Measurements from ENCODE around the gene DLX4. TPM values are rescaled to one million over a fixed set of nuclear protein-coding genes. Genes with fewer than 3 reads are reported as not detected.

DLX4 gene
- total RNA-seq, 1 experiment from 2014 or later: 11.2 TPM

GRCh38 chr17:49935526-49936210, 33.3 kb upstream of the DLX4 start:
- Histone ChIP-seq H3K4me1 (ENCODE audit: control insufficient read depth, insufficient read depth, low read length) (no peaks in the 10 kb centered on the region), H3K4me3 (ENCODE audit: low read depth in 2 of 2, low read length in 2 of 2) (no peak overlapping the region), H3K27ac (ENCODE audit: low read length) (no peak overlapping the region), H3K9me3 (ENCODE audit: control insufficient read depth, insufficient read depth, low read depth, low read length) (no peaks in the 10 kb centered on the region), H3K27me3 (ENCODE audit: control insufficient read depth, insufficient read depth, low read length) (no peaks in the 10 kb centered on the region), H3K36me3 (ENCODE audit: control insufficient read depth, insufficient read depth, low read length) (no peaks in the 10 kb centered on the region)
- ChIA-PET CTCF (no interaction called here), POLR2A (no interaction called here)
- intact Hi-C loops (cut with micrococcal nuclease; ENCODE audit: unreplicated experiment): no loop called here
- DNase-seq (ENCODE audit: low read depth, low spot score): no peak
- no peak for ATAC-seq
- TF ChIP-seq TCF7L2 (IDR thresholded peaks at IDR 0.05; ENCODE audit: low read depth, low read length) (no peak), REST (IDR thresholded peaks at IDR 0.05; ENCODE audit: insufficient read depth in 1 of 2, low read depth in 2 of 2, low read length in 1 of 2) (no peak), SIN3A (IDR thresholded peaks at IDR 0.05; ENCODE audit: borderline replicate concordance, insufficient read depth, low read depth, low read length) (no peak), POLR2AphosphoS5 (IDR thresholded peaks at IDR 0.05; ENCODE audit: low read depth, low read length) (no peak)
- TF ChIP-seq, protein P1, sequence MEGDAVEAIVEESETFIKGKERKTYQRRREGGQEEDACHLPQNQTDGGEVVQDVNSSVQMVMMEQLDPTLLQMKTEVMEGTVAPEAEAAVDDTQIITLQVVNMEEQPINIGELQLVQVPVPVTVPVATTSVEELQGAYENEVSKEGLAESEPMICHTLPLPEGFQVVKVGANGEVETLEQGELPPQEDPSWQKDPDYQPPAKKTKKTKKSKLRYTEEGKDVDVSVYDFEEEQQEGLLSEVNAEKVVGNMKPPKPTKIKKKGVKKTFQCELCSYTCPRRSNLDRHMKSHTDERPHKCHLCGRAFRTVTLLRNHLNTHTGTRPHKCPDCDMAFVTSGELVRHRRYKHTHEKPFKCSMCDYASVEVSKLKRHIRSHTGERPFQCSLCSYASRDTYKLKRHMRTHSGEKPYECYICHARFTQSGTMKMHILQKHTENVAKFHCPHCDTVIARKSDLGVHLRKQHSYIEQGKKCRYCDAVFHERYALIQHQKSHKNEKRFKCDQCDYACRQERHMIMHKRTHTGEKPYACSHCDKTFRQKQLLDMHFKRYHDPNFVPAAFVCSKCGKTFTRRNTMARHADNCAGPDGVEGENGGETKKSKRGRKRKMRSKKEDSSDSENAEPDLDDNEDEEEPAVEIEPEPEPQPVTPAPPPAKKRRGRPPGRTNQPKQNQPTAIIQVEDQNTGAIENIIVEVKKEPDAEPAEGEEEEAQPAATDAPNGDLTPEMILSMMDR (IDR thresholded peaks at IDR 0.05): no peak
- no TSS peak for BruUV-seq (replicated peaks)
- in situ Hi-C loops (cut with HindIII; ENCODE audit: low pct_unique_long_range_greater_than_20kb, low sequenced_read_pairs): no loop called here

DNA sequence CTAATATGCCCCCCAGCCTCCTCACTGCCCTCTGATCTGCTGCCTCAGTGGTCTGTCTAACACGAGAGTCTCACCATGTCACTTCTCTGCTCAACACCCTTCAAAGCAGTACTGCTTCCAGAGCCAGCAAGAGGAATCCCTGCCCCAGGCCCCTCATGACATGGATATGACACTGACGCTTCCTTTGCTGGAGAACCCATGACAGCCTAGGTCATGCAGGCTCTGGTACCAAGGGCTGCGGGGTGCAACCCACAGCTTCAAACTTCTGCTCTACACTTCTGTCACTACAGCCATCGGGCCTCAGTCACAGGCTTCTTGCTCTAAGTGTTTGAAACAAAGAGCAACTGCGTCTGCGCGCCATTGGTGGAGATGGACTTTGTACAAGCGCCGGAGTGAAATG, 32.6 kb upstream of the DLX4 start:
- in situ Hi-C loops (cut with HindIII; ENCODE audit: low pct_unique_long_range_greater_than_20kb, low sequenced_read_pairs) (no loop called here), intact Hi-C loops (cut with micrococcal nuclease; ENCODE audit: unreplicated experiment) (no loop called here)
- ATAC-seq (no peak), DNase-seq (ENCODE audit: low read depth, low spot score) (no peak)
- ChIA-PET POLR2A (no interaction called here), CTCF (no interaction called here)
- H3K36me3 ChIP-seq (ENCODE audit: control insufficient read depth, insufficient read depth, low read length): no peaks in the 10 kb centered on the region
- no peaks in the 10 kb centered on the region for H3K9me3 ChIP-seq (ENCODE audit: control insufficient read depth, insufficient read depth, low read depth, low read length)
- H3K4me3 ChIP-seq (ENCODE audit: low read depth in 2 of 2, low read length in 2 of 2): no peak overlapping the region
- no TSS peak for BruUV-seq (replicated peaks)
- TF ChIP-seq TCF7L2 (IDR thresholded peaks at IDR 0.05; ENCODE audit: low read depth, low read length): no peak
- no peak for TF ChIP-seq POLR2AphosphoS5 (IDR thresholded peaks at IDR 0.05; ENCODE audit: low read depth, low read length)
- no peak for TF ChIP-seq REST (IDR thresholded peaks at IDR 0.05; ENCODE audit: insufficient read depth in 1 of 2, low read depth in 2 of 2, low read length in 1 of 2)
- TF ChIP-seq, protein P1 (IDR thresholded peaks at IDR 0.05): no peak
- TF ChIP-seq SIN3A (IDR thresholded peaks at IDR 0.05; ENCODE audit: borderline replicate concordance, insufficient read depth, low read depth, low read length): no peak
- H3K27me3 ChIP-seq (ENCODE audit: control insufficient read depth, insufficient read depth, low read length): no peaks in the 10 kb centered on the region
- H3K27ac ChIP-seq (ENCODE audit: low read length): no peak overlapping the region
- no peaks in the 10 kb centered on the region for H3K4me1 ChIP-seq (ENCODE audit: control insufficient read depth, insufficient read depth, low read length)

Measured in Panc1 (cell line).